Measurements from ENCODE around the gene ZNF70. TPM values are rescaled to one million over a fixed set of nuclear protein-coding genes. Genes with fewer than 3 reads are reported as not detected.

Gene ZNF70
- total and polyA plus RNA-seq, 2 of the 13 experiments (the other 11 are each of a cell fraction or from before 2014, with no cell fraction given) = 0.62 to 3.6 TPM

DNA sequence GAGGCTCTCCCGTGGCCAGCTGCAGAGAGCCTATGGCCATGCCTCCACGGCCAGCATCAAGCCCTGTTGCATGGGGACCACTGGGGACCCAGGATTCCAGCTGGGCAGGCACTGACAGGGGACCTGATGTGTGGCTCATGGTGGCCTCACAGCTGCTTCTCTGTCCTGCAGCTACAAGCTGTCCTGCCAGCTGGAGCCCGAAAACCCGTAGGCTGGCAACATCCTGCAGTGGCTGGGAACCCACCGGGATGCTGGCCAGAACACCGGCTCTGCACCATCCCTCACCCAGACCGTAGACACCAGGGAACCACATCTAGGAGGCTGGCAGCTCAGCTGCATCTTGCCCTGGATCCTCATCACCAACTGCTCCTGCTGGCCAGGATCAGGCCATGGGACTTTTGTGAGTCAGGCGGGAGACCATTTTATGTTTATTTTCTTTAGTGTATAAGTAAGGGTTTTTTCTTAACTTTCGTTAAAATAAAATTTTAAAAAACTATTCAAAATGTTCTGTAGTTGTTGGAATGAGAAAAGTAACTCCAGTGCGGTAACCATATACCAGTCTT lies 52.2 kb downstream of the ZNF70 start:
- Histone ChIP-seq H3K4me2 (ENCODE audit: low read depth, low read length) (no peak overlapping the region), H3K27me3 (ENCODE audit: control insufficient read depth in 1 of 2, insufficient read depth in 2 of 2, low read length in 2 of 2) (no peaks in the 10 kb centered on the region), H3K4me1 (ENCODE audit: insufficient read depth, low read length) (peaks cover 17% of the 10 kb centered on the region), H3K9ac (ENCODE audit: insufficient read depth, low read depth, low read length) (no peak overlapping the region), H3K4me3 (replicated peaks in 1 of 3; ENCODE audit: insufficient read depth in 1 of 3, low read depth in 2 of 3, low read length in 3 of 3) (no peak overlapping the region), H3K9me3 (ENCODE audit: low read length) (no peaks in the 10 kb centered on the region), H4K20me1 (ENCODE audit: insufficient read depth, low read length) (no peaks in the 10 kb centered on the region), H2AFZ (ENCODE audit: low read length) (no peak overlapping the region), H3K36me3 (replicated peaks in 1 of 2; ENCODE audit: control insufficient read depth in 1 of 2, insufficient read depth in 2 of 2, low read length in 2 of 2) (peaks cover 19 to 73% of the 10 kb centered on the region in 2 experiments; a peak in 4 of 5 replicates), H3K79me2 (ENCODE audit: insufficient read depth, low read length) (peaks cover 22% of the 10 kb centered on the region), H3K27ac (ENCODE audit: extremely low read length, insufficient read depth, low read length) (no peak overlapping the region)
- CTCF ChIA-PET (ENCODE audit: low intra/inter-chr PET ratio, low total read pairs) = no interaction called here
- FAIRE-seq (no peak), ATAC-seq (no peak), DNase-seq (ENCODE audit: low spot score) (no peak)
- in situ Hi-C loops (cut with HindIII; ENCODE audit: extremely low pct_ligation_motif_present, low pct_unique_long_range_greater_than_20kb) = no loop called here
- POLR2A ChIA-PET = no interaction called here
- BruUV-seq (replicated peaks) = no TSS peak
- TF ChIP-seq ZNF619 (CRISPR knock-in tag; IDR thresholded peaks at IDR 0.05) (no peak), NR3C1 (CRISPR knock-in tag; IDR thresholded peaks at IDR 0.05) (no peak), U2AF2 (IDR thresholded peaks at IDR 0.05; ENCODE audit: low read depth, low read length) (no peak), SNAPC2 (CRISPR knock-in tag; IDR thresholded peaks at IDR 0.05) (no peak), CC2D1A (CRISPR knock-in tag; IDR thresholded peaks at IDR 0.05) (no peak)
- TF ChIP-seq, protein P1, sequence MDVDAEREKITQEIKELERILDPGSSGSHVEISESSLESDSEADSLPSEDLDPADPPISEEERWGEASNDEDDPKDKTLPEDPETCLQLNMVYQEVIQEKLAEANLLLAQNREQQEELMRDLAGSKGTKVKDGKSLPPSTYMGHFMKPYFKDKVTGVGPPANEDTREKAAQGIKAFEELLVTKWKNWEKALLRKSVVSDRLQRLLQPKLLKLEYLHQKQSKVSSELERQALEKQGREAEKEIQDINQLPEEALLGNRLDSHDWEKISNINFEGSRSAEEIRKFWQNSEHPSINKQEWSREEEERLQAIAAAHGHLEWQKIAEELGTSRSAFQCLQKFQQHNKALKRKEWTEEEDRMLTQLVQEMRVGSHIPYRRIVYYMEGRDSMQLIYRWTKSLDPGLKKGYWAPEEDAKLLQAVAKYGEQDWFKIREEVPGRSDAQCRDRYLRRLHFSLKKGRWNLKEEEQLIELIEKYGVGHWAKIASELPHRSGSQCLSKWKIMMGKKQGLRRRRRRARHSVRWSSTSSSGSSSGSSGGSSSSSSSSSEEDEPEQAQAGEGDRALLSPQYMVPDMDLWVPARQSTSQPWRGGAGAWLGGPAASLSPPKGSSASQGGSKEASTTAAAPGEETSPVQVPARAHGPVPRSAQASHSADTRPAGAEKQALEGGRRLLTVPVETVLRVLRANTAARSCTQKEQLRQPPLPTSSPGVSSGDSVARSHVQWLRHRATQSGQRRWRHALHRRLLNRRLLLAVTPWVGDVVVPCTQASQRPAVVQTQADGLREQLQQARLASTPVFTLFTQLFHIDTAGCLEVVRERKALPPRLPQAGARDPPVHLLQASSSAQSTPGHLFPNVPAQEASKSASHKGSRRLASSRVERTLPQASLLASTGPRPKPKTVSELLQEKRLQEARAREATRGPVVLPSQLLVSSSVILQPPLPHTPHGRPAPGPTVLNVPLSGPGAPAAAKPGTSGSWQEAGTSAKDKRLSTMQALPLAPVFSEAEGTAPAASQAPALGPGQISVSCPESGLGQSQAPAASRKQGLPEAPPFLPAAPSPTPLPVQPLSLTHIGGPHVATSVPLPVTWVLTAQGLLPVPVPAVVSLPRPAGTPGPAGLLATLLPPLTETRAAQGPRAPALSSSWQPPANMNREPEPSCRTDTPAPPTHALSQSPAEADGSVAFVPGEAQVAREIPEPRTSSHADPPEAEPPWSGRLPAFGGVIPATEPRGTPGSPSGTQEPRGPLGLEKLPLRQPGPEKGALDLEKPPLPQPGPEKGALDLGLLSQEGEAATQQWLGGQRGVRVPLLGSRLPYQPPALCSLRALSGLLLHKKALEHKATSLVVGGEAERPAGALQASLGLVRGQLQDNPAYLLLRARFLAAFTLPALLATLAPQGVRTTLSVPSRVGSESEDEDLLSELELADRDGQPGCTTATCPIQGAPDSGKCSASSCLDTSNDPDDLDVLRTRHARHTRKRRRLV (CRISPR knock-in tag; IDR thresholded peaks at IDR 0.05) = no peak
- WGBS (ENCODE audit: low lambda C conversion rate) = 92% methylated on average over 4 of the region's 10 CpGs
- intact Hi-C loops (cut with micrococcal nuclease; ENCODE audit: unreplicated experiment) = no loop called here
